EL (cell line): ENCODE measurements around the gene KRT16.

Source experiments
- DNase-seq: peaks from one replicate; pipeline ENCODE4 v3.0.0-alpha.2; 2016

The KRT16 gene

GRCh38 chr17:41612376-41613160, at the start of gene KRT16:
Gene KRT16, minus strand, starts transcription at chr17:41612767. Its CDS starts 79 bp downstream, at chr17:41612688.
- peak; percentile 78 for DNase-seq

- DNase-seq: no peak
Measured at GRCh38 chr17:41660221-41660711, 47.7 kb upstream of the KRT16 start.

- DNase-seq: no peak
Measured at GRCh38 chr17:41659427-41660212, 47.1 kb upstream of the KRT16 start.

- no peak for DNase-seq
Measured at GRCh38 chr17:41658846-41659245, 46.3 kb upstream of the KRT16 start.

- no peak for DNase-seq
Measured at GRCh38 chr17:41657936-41658335, 45.4 kb upstream of the KRT16 start.

GRCh38 chr17:41657176-41657754, 44.7 kb upstream of the KRT16 start:
- DNase-seq: no peak

- DNase-seq: no peak
Measured at GRCh38 chr17:41656249-41657023, 43.9 kb upstream of the KRT16 start.

GRCh38 chr17:41655611-41656111, 43.1 kb upstream of the KRT16 start:
- no peak for DNase-seq

- DNase-seq: no peak
Measured at GRCh38 chr17:41654678-41655607, 42.4 kb upstream of the KRT16 start.

- no peak for DNase-seq
Measured at GRCh38 chr17:41653892-41654677, 41.5 kb upstream of the KRT16 start.

- DNase-seq: no peak
Measured at GRCh38 chr17:41653421-41653820, 40.9 kb upstream of the KRT16 start.

GRCh38 chr17:41652461-41652970, 39.9 kb upstream of the KRT16 start:
- no peak for DNase-seq

GRCh38 chr17:41651625-41652460, 39.3 kb upstream of the KRT16 start:
- no peak for DNase-seq

GRCh38 chr17:41650794-41651624, 38.4 kb upstream of the KRT16 start:
- no peak for DNase-seq

GRCh38 chr17:41649923-41650519, 37.5 kb upstream of the KRT16 start:
- DNase-seq: no peak

GRCh38 chr17:41648411-41649195, 36.0 kb upstream of the KRT16 start:
- DNase-seq: peak; percentile 87

GRCh38 chr17:41647940-41648410, 35.4 kb upstream of the KRT16 start:
- peak; percentile 80 for DNase-seq
